C1 segment of cervical spinal cord (tissue), 14 donors: ENCODE data around the gene SLFN13.
"Not testable (repeated sequence)": the region's sequence is repeated elsewhere in the genome, so short reads cannot be mapped to it uniquely, and the experiment has no call there.

Experiments used
- DNase-seq, 14 donors: peaks; one replicate each; lab custom pipeline; 2025; lab: John Stamatoyannopoulos, UW

Gene SLFN13, protein sequence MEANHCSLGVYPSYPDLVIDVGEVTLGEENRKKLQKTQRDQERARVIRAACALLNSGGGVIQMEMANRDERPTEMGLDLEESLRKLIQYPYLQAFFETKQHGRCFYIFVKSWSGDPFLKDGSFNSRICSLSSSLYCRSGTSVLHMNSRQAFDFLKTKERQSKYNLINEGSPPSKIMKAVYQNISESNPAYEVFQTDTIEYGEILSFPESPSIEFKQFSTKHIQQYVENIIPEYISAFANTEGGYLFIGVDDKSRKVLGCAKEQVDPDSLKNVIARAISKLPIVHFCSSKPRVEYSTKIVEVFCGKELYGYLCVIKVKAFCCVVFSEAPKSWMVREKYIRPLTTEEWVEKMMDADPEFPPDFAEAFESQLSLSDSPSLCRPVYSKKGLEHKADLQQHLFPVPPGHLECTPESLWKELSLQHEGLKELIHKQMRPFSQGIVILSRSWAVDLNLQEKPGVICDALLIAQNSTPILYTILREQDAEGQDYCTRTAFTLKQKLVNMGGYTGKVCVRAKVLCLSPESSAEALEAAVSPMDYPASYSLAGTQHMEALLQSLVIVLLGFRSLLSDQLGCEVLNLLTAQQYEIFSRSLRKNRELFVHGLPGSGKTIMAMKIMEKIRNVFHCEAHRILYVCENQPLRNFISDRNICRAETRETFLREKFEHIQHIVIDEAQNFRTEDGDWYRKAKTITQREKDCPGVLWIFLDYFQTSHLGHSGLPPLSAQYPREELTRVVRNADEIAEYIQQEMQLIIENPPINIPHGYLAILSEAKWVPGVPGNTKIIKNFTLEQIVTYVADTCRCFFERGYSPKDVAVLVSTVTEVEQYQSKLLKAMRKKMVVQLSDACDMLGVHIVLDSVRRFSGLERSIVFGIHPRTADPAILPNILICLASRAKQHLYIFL

DNA sequence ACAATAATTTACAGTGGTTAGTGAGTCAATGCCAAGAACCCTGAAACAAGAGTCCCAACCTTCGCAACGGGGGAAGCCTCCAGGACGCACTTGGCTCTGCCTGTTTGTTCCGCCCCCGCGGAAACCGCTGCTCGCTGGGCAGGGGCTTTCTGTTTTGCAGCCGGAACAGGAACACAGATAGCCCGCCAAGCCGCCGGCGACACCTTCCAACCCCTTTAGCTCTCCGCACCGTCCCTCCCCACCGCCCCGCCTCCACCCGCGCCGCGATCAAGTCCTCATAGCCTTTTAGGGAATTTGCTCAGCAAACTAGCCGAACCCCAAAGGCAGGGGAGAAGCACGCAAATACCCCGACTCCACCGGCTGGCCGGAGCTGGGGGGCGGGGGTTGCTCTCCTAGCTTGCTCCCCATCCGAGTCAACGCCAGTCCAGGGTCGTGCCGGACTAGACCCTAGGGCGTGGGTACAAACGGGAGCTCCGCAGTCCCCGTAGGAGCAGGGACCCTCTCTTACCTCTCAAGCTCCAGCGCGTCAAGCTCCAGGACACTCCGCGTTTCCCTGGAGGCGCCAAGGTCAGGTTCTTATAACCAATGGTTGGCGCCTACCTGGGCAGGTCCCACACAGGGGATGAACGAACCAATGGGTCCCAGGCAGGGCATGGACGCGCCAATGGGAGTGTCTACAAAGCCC is at the start of gene SLFN13:
Gene SLFN13, minus strand, starts transcription at position 553 of the 685 bp plus-strand sequence. CDS start 3,086 bp downstream, outside the sequence.
- peak in 6 of 14 donors; percentile 4 to 28 (median 8) for DNase-seq

DNA sequence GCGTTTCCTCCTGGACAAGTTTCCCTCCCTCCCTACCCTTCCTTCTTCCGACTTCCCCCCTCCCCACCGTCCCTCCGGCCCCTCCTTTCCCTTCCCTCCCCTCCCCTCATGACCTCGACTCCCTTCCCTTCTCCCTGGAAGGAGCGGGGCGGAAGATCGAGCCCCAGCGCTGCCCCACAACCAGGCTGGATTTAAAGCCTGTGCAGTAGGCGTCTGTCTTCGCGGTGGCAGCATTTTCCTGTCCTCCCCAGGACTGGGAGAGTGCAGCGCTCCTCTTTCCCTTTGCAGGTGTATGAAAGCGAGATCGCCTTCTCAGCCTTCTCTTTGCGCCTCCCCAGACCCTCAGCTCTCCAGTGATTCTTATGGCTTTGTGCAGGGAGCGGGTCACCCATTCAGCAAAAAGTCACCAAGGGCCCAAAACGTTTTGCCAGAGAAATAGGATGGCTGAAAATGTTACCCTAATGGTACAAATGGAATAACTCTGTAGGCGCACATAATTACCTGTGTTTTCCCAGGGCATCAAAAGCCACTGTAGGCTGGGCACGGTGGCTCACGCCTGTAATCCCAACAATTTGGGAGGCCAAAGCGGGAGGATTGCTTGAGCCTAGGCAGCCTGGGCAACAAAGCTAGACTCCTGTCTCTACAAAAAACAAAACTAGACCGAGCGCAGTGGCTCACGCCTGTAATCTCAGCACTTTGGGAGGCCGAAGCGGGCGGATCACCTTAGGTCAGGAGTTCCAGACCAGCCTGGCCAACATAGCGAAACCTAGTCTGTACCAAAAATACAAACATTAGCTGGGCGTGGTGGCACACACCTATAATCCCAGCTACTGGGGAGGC is 48.1 kb upstream of the SLFN13 start:
- no peak for DNase-seq

DNA sequence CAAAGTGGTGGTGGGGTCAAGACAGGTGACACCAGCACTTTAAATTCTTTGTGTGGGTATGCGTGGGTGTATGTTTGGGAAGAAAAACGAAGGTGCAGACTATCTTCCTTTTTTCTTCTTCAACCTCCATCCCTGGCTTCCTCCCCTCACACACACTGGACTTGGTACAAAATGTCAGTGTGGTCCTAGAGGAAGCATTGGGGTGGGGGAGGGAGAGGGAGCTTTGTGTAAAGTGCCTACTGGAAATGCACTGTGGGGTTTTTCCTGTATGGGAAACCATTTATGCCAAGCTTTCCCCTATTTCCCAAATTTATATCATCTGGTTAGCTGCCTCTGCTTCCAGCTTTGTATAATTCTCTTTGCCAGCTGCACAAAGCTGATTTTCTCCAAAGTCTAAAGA is 44.5 kb upstream of the SLFN13 start:
- DNase-seq = no peak

DNA sequence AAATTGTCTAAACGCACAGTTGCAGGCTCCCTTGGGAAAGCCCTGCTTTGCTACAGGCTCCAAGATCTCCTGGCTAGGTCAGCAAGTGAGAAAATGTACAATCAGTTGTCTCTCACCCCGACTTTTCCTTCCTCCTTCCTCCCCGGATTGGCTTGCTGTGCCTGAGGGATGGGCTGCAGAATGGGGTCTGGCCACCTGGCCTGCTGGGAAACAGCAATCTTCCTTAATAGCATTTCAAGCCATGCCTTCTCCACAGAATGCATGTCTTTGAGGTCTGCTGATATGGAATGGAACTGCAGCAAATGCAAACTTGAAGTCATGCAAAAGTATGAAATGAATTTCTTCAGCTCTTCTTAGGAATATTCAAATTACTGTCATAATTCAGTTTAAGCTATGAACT is 42.9 kb upstream of the SLFN13 start:
- no peak for DNase-seq

DNA sequence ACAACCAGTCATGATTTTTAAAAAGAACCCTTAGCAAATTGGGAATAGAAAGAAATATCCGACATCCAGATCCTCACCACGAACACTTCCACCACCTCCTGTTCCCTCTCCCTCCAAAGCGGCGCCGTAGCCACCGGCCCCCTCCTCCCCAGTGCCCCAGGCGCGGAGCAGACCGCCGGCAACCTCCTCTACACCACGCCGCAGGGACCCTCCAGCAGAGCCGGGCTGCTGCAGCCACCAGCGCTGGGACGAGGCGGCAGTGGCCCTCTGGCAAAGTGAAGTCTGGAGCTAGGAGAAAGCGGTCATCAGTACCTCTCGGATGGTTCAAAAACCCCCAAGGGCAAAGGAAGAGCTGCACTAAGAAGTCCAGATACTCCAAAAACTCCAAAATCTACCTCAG is 41.4 kb upstream of the SLFN13 start:
- DNase-seq = no peak

DNA sequence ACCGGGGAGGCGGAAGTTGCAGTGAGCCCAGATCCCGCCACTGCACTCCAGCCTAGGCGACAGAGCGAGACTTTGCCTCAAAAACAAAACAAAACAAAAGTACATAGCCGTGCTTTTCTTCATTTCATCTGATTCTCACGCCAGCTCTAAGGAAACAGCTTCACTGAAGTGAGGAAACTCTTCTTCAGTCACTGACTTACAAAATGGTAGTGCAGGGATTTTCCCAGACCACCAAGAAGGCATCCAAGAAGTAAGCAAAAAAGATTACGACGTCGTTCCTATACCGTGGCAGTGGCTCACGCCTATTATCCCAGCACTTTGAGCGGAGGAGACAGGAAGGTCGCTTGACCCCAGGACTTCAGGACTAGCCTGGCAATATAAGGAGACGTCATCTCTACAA is 40.4 kb upstream of the SLFN13 start:
- DNase-seq = no peak

DNA sequence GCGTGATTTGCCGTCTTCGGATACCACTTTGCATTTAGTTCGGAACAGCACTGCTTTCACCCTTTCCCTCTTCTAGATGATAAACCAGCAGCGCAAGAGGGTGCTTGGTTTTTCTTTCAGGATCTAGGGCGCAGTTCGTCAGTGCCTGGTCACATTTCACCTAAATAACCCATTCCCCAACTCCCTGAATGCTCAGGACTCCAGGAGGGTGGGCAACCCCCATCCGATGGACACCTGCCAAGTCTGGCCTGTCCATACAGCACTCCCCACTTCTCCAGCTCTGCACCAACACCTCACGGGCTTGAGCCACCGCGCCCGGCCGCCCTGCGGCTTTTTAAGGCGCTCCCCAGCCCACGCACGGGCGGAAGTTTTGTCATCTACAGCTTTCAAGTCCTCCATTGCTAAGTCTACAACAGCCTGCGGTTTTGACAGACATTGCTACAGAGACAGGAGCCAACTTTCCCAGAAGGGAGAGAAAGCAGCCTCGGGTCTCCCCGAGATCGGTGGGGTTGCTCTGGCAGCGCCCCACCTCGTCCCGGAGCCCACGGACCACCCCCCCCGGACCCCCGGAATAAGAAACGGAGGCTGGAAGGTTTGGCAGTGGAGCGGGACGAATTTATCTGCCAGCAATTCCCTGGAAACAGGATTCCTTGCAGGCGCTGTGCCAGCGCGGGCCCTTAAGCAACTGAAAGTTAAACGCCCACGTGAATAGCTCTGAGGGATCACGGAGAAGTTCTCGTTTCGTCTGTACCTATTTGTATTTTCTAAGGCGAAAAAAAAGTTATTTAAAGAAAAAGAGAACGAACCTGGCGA is 38.6 kb upstream of the SLFN13 start:
- DNase-seq = no peak

DNA sequence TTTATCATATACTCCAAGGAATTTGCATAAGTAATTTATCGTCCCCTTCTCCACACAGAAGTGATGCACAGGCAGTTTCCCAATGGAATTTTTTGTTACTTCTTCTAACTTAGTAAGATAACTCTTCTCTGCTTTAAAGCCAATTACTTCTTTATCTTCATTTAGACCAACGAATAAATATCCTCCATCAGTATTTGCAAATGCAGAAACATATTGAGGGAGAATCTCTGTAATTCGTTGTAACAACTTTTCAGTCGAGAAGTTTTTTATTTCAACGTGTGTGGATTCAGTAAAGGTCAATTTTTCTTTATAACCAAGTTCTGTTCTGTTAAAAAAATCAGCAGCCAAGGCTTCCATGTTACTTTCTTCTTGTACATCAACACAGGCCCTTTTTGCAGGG is 30.7 kb upstream of the SLFN13 start:
- no peak for DNase-seq

DNA sequence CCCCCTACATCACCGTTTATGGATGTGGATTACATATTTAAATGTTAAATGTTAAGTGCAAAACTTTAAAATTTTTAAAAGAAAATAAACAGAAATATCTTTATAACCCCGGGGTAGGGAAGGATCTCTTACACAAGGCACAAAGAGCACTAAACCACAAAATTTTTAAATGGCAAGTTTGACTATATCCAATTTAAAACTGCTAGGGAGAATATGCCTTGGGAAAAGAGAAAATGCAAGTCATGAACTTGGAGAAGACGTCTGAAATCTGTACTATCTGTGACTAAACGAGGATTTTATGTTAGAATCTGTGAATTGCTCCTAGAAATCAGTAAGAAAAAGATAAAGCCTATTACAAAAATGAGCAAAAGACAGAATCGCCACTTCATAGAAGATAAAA is 28.7 kb upstream of the SLFN13 start:
- DNase-seq = no peak

DNA sequence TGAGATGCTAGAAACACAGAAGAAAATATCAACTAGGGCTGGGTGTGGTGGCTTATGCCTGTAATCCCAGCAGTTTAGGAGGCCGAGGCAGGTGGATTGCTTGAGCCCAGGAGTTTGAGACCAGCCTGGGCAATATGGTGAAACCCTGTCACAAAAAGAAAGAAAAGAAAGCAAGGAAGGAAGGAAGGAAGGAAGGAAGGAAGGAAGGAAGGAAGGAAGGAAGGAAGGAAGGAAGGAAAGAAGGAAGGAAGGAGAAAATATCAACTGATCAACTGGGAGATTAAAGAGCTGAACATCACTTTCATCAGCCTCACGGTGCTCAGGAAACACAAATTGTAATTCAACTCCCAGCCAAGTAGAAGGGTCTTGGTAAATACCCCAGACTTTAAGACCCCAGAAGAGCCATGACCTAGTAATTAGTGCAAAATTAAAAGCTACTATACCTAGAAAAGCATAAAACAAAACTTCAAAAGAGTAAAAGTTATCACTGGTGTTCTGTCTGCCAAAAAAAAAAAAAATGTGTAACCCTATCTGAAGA is 27.8 kb upstream of the SLFN13 start:
- no peak for DNase-seq

DNA sequence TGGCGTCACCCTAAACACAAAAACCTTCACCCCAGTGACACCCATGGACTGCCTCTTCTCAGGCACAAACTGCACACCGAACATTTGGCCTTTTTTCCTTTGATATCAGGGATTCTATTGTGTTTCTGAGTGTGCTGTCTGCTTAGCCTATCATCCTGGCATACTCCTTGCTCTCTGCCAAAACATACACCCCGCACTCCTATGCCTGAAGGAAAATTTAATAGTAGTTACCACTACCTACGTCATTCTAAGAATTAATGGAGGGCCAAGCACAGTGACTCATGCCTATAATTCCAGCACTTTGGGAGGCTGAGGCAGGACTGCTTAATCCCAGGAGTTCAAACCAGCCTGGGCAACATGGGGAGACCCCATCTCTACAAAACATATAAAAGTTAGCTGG is 19.9 kb upstream of the SLFN13 start:
- no peak for DNase-seq

DNA sequence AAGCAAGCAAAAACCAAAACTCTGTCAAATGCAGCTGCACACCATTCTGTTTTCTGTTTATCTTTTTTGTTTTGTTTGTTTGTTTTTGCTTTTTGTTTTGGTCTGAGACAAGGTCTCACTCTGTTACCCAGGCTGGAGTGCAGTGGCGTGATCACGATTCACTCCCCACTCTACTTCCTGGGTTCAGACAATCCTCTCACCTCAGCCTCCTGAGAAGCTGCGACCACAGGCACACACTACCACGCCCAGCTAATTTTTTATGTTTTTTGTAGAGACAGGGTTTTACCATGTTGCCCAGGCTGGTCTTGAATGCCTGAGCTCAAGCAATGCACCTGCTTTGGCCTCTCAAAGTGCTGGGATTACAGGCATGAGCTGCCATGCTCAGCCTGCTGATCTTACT is 19.3 kb upstream of the SLFN13 start:
- DNase-seq = no peak

DNA sequence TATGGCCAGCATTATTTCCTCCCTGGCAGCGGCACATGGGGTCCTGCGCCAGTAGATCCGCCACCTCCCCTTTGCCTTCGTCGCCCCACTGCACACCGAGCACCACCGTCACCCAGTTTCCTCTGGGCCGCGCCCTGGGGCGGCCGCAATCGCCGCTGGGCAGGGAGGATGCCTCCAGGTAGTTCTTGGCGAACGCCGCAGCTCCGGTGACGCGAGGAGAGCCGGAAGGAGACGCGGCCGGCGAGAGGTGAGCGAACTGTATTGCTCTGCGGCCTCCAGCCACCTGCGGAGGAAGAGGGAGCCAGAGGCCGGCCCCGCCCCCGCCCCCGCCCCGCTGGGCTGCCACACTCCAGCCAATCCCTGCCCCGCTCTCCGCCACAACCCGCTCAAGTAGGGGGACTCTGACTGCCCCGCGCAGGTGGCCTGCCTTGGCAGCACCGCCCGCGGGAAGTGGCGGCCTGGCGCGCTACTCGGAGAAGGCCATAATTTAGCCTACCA is 11.8 kb upstream of the SLFN13 start:
- DNase-seq = no peak

DNA sequence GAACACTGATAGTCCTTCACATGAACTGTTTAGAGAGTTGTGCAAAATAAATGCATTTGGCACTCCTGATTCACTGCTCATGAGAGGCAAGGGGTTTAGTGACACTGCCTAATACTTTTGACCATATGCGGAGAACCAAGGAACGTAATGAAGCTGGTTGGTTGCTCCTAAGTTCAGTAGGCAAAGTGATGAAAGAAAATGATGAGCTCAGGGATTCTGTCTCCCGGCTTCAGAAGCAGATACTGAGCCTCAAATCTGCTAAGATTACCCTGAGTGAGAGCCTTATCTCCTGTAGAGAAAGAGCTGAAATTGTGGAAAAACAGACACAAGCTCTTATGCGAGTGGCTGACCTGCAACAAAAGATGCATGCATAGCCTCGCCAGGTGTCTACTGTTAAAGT is 5.5 kb upstream of the SLFN13 start:
- not testable (repeated sequence) for DNase-seq

DNA sequence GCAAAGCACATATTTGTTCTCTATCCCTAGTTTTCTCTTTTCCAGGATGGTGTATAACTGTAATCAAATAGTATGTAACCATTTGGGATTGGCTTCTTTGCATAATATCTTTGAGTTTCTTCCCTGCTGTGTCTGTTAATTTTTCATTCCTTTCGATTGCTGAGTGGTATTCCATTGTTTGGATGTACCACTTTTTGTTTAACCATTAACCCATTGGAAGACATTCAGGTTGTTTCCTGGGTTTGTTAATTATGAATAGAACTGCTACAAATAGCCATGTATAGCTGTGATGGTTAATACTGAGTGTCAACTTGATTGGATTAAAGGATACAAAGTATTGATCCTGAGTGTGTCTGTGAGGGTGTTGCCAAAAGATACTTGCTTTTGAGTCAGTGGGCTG is 4.6 kb upstream of the SLFN13 start:
- no peak for DNase-seq

DNA sequence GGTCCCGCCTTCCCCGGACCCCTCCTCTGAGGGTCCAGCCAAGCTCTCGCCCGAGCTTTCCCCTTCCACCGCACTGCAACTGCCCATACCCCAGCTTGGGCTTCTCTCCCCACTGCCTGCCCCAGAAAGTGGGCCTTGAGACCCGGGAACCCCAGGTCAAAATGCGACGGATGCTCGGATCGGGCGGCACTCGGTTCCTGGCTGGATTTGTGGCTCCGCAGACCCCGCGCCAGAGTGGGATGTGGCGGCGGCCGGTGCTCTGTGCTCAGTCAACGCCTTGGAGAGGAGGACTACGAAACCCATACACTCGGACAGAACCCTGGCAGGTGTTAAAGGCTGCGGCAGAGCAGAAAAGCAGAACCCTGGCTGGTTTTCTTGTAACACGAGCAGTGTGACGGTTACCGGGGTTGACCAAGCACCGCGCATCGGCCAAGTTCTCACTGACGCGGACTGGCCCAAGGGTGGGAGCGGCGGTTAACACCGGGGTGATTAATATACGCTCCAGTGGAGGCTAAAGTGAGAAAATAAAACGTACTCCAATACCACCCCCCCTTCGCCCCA is 885 bp upstream of the SLFN13 start:
- no peak for DNase-seq

DNA sequence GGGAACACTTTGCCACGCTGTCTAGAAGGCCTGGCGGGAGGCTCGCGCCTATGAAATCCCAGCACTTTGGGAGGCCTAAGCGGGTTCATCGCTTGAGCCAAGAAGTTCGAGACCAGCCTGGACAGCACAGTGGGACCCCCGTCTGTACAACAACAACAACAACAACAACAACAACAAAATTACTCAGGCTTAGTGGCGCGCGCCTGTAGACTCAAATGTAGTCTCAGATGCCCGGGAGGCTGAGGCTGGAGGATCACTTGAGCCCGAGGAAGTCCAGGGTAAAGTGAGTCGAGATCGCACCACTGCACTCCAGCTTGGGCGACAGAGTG is 297 bp upstream of the SLFN13 start:
- DNase-seq = no peak

DNA sequence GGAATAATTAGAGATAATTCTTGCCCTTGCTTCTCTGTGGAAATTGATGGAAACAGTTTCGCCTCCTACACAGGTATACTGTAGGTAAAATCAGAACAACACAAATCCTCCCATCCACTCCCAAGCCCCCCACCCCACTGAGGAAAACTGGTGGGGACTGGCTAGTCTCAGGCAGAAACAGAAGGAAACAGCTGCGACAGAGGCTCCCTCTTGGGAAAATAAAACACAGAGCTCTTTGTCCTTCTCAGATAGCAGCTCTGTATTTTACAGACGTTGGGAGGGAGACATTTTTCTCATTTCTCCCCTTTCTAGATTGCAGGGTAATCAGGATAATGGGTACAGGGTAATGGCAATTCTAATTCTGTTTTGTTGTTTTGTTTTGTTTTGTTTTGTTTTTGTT is 1.1 kb downstream of the SLFN13 start:
- DNase-seq = no peak

DNA sequence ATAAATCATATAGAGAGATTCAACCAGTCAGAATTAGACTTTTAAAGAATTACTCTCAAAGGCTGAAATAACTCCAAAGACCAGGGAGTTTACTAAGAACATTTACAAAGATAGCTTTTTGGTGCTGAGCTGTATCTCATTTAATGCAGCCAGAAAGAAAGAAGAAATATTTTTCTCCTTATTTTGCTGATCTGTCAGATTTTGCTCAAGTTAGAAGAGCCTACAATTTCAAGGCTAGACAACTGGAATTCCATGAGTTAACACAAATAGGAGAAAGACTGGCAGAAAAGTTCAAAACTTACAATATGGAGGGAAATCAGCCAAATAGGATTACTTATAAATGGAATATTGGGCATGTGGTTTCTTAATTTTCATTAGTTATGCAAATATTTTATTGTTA is 10.1 kb downstream of the SLFN13 start:
- DNase-seq = no peak
